Fibroblast of skin of left quadriceps (primary cell): Measurements from ENCODE around the gene AP1S2.
"Not testable (repeated sequence)": the region's sequence is repeated elsewhere in the genome, so short reads cannot be mapped to it uniquely, and the experiment has no call there.

ENCODE experiments used
- DNase-seq, 2 experiments: peaks; one replicate each; pipeline ENCODE4 v3.0.0-alpha.2; 2013; ENCODE audit warnings: low read depth in 2 of 2

Gene AP1S2

GRCh38 chrX:15854712-15855567 lies at the start of gene AP1S2:
TSS of gene AP1S2 (minus strand) at chrX:15854813. CDS start at chrX:15852524, 2,289 bp downstream.
- peak; percentile 77 to 78 for DNase-seq

- no peak for DNase-seq
Observed at GRCh38 chrX:15903186-15903681, 48.6 kb upstream of the AP1S2 start.

- no peak for DNase-seq
Observed at GRCh38 chrX:15895334-15895733, 40.7 kb upstream of the AP1S2 start.

GRCh38 chrX:15894724-15895123 lies 40.1 kb upstream of the AP1S2 start:
- no peak for DNase-seq

GRCh38 chrX:15890463-15890862 lies 35.9 kb upstream of the AP1S2 start:
- DNase-seq: no peak

GRCh38 chrX:15888062-15888461 lies 33.4 kb upstream of the AP1S2 start:
- DNase-seq: no peak

GRCh38 chrX:15883540-15883863 lies 28.9 kb upstream of the AP1S2 start:
- no peak for DNase-seq

- no peak for DNase-seq
Observed at GRCh38 chrX:15882704-15883539, 28.3 kb upstream of the AP1S2 start.

- DNase-seq: no peak
Observed at GRCh38 chrX:15881381-15881897, 26.8 kb upstream of the AP1S2 start.

GRCh38 chrX:15877914-15878313 lies 23.3 kb upstream of the AP1S2 start:
- not testable (repeated sequence) for DNase-seq

- no peak for DNase-seq
Observed at GRCh38 chrX:15877380-15877779, 22.8 kb upstream of the AP1S2 start.

- DNase-seq: no peak
Observed at GRCh38 chrX:15874672-15875071, 20.1 kb upstream of the AP1S2 start.

GRCh38 chrX:15873566-15873965 lies 19.0 kb upstream of the AP1S2 start:
- DNase-seq: no peak

- DNase-seq: no peak
Observed at GRCh38 chrX:15870310-15870709, 15.7 kb upstream of the AP1S2 start.

- DNase-seq: no peak
Observed at GRCh38 chrX:15869695-15870094, 15.1 kb upstream of the AP1S2 start.

GRCh38 chrX:15866147-15866546 lies 11.5 kb upstream of the AP1S2 start:
- no peak for DNase-seq

- DNase-seq: no peak
Observed at GRCh38 chrX:15864629-15865028, 10.0 kb upstream of the AP1S2 start.

- no peak for DNase-seq
Observed at GRCh38 chrX:15864023-15864422, 9.4 kb upstream of the AP1S2 start.

- DNase-seq: no peak
Observed at GRCh38 chrX:15860921-15861320, 6.3 kb upstream of the AP1S2 start.

GRCh38 chrX:15858051-15858450 lies 3.4 kb upstream of the AP1S2 start:
- no peak for DNase-seq

GRCh38 chrX:15856636-15857035 lies 2.0 kb upstream of the AP1S2 start:
- no peak for DNase-seq

- DNase-seq: no peak
Observed at GRCh38 chrX:15856222-15856587, 1.6 kb upstream of the AP1S2 start.
